WTC11 (cell line): ENCODE measurements around the gene DNAJB8.

Experiments
- ELF4 ChIP-seq: sonication (generic); formaldehyde crosslinking; IDR thresholded peaks from 2 replicates; pipeline ENCODE4 v1.8.1; 2022; ENCODE audit warnings: low read depth, mild to moderate bottlenecking, moderate library complexity, missing genetic modification reagents
- KAT7 ChIP-seq: sonication (generic); formaldehyde crosslinking; IDR thresholded peaks from 2 replicates; pipeline ENCODE4 v1.8.1; 2023; ENCODE audit warnings: missing genetic modification reagents, mild to moderate bottlenecking, borderline replicate concordance
- TP53 ChIP-seq: sonication (generic); formaldehyde crosslinking; IDR thresholded peaks from 2 replicates; pipeline ENCODE4 v1.8.1; 2023; ENCODE audit warnings: mild to moderate bottlenecking, missing genetic modification reagents
- ZBTB21 ChIP-seq: sonication (generic); formaldehyde crosslinking; IDR thresholded peaks from 2 replicates; pipeline ENCODE4 v1.8.1; 2023; ENCODE audit warnings: mild to moderate bottlenecking, missing genetic modification reagents, borderline replicate concordance
- ZNF423 ChIP-seq: fragments of 250-450 bp; sonication (Bioruptor Pico); IDR thresholded peaks from 2 replicates; pipeline ENCODE4 v2.1.2; 2022; ENCODE audit warnings: mild to moderate bottlenecking, moderate library complexity
- TF ChIP-seq, protein P1 (sequence below): fragments of 200-600 bp; IDR thresholded peaks from 2 replicates; pipeline ENCODE4 v1.8.0; 2022; ENCODE audit warnings: antibody characterized with exemption
- TF ChIP-seq, protein P2 (sequence below): sonication (generic); formaldehyde crosslinking; IDR thresholded peaks from 2 replicates; pipeline ENCODE4 v1.8.0; 2022; ENCODE audit warnings: mild to moderate bottlenecking, missing genetic modification reagents
- TF ChIP-seq, protein P3 (sequence below): fragments of 250-450 bp; sonication (Bioruptor Pico); IDR thresholded peaks from 2 replicates; pipeline ENCODE4 v2.1.2; 2022; ENCODE audit warnings: mild to moderate bottlenecking, moderate library complexity
- TF ChIP-seq, protein P4 (sequence below): sonication (generic); formaldehyde crosslinking; IDR thresholded peaks from 2 replicates; pipeline ENCODE4 v1.8.0; 2023; ENCODE audit warnings: missing genetic modification reagents
- TF ChIP-seq, protein P5 (sequence below): sonication (generic); formaldehyde crosslinking; conservative IDR thresholded peaks from 2 replicates; pipeline ENCODE4 v1.8.1; 2022; ENCODE audit warnings: mild to moderate bottlenecking, missing genetic modification reagents
- TF ChIP-seq, protein P6 (sequence below): sonication (generic); formaldehyde crosslinking; IDR thresholded peaks from 2 replicates; pipeline ENCODE4 v1.8.1; 2022; ENCODE audit warnings: low read depth, mild to moderate bottlenecking, moderate library complexity, missing genetic modification reagents, borderline replicate concordance
- TF ChIP-seq, protein P7 (sequence below): sonication (generic); formaldehyde crosslinking; IDR thresholded peaks from 2 replicates; pipeline ENCODE4 v1.8.0; 2022; ENCODE audit warnings: mild to moderate bottlenecking, missing genetic modification reagents

DNA sequence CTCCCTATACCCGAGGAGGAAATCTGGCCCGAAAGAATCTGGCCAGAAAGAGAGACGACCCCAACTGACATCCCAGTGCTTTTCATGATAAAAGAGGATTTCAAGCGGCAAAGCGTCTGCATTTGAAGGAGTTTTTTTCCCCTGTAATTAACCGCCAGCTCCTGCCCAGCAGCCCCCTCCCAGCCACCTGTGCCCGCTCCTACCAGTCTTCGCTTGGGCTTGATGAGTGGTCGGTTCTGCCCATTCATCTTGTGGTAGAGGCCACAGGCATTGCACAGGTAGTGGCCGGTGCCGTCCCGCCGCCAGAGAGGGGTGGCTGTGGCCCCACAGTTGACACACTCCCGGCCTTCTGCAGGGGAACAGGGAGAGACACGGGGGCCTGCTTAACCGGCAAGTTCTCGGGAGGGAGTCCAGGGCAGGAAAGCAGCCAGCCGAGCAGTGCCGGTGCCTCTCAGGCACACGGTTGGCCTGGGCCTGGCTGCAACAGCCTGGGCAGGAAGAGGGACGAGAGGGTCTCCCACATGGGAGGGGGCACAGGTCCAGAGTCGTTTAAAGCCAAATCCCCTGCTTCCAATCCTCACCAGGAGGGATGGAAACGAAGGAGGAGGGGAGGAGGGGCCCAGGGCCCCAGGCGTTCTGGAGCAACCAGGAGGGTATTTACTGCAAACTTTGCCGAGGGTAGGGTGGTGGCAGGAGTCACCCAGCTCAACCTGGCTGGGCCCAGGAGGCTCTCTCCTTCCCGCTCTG lies 17.1 kb upstream of the DNAJB8 start:
- TF ChIP-seq KAT7 (CRISPR knock-in tag) (no peak), ZBTB21 (CRISPR knock-in tag) (no peak), ELF4 (CRISPR knock-in tag) (no peak), ZNF423 (CRISPR knock-in tag) (no peak), TP53 (no peak)
- TF ChIP-seq, protein P1, sequence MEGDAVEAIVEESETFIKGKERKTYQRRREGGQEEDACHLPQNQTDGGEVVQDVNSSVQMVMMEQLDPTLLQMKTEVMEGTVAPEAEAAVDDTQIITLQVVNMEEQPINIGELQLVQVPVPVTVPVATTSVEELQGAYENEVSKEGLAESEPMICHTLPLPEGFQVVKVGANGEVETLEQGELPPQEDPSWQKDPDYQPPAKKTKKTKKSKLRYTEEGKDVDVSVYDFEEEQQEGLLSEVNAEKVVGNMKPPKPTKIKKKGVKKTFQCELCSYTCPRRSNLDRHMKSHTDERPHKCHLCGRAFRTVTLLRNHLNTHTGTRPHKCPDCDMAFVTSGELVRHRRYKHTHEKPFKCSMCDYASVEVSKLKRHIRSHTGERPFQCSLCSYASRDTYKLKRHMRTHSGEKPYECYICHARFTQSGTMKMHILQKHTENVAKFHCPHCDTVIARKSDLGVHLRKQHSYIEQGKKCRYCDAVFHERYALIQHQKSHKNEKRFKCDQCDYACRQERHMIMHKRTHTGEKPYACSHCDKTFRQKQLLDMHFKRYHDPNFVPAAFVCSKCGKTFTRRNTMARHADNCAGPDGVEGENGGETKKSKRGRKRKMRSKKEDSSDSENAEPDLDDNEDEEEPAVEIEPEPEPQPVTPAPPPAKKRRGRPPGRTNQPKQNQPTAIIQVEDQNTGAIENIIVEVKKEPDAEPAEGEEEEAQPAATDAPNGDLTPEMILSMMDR, result no peak
- TF ChIP-seq, protein P2, sequence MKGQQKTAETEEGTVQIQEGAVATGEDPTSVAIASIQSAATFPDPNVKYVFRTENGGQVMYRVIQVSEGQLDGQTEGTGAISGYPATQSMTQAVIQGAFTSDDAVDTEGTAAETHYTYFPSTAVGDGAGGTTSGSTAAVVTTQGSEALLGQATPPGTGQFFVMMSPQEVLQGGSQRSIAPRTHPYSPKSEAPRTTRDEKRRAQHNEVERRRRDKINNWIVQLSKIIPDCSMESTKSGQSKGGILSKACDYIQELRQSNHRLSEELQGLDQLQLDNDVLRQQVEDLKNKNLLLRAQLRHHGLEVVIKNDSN (CRISPR knock-in tag), result no peak
- TF ChIP-seq, protein P3, sequence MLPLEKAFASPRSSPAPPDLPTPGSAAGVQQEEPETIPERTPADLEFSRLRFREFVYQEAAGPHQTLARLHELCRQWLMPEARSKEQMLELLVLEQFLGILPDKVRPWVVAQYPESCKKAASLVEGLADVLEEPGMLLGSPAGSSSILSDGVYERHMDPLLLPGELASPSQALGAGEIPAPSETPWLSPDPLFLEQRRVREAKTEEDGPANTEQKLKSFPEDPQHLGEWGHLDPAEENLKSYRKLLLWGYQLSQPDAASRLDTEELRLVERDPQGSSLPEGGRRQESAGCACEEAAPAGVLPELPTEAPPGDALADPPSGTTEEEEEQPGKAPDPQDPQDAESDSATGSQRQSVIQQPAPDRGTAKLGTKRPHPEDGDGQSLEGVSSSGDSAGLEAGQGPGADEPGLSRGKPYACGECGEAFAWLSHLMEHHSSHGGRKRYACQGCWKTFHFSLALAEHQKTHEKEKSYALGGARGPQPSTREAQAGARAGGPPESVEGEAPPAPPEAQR, result no peak
- TF ChIP-seq, protein P4, sequence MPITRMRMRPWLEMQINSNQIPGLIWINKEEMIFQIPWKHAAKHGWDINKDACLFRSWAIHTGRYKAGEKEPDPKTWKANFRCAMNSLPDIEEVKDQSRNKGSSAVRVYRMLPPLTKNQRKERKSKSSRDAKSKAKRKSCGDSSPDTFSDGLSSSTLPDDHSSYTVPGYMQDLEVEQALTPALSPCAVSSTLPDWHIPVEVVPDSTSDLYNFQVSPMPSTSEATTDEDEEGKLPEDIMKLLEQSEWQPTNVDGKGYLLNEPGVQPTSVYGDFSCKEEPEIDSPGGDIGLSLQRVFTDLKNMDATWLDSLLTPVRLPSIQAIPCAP (CRISPR knock-in tag), result no peak
- TF ChIP-seq, protein P5, sequence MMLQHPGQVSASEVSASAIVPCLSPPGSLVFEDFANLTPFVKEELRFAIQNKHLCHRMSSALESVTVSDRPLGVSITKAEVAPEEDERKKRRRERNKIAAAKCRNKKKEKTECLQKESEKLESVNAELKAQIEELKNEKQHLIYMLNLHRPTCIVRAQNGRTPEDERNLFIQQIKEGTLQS, result no peak
- TF ChIP-seq, protein P6, sequence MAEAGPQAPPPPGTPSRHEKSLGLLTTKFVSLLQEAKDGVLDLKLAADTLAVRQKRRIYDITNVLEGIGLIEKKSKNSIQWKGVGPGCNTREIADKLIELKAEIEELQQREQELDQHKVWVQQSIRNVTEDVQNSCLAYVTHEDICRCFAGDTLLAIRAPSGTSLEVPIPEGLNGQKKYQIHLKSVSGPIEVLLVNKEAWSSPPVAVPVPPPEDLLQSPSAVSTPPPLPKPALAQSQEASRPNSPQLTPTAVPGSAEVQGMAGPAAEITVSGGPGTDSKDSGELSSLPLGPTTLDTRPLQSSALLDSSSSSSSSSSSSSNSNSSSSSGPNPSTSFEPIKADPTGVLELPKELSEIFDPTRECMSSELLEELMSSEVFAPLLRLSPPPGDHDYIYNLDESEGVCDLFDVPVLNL (CRISPR knock-in tag), result no peak
- TF ChIP-seq, protein P7, sequence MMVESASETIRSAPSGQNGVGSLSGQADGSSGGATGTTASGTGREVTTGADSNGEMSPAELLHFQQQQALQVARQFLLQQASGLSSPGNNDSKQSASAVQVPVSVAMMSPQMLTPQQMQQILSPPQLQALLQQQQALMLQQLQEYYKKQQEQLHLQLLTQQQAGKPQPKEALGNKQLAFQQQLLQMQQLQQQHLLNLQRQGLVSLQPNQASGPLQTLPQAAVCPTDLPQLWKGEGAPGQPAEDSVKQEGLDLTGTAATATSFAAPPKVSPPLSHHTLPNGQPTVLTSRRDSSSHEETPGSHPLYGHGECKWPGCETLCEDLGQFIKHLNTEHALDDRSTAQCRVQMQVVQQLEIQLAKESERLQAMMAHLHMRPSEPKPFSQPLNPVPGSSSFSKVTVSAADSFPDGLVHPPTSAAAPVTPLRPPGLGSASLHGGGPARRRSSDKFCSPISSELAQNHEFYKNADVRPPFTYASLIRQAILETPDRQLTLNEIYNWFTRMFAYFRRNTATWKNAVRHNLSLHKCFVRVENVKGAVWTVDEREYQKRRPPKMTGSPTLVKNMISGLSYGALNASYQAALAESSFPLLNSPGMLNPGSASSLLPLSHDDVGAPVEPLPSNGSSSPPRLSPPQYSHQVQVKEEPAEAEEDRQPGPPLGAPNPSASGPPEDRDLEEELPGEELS, result no peak
